Glomerular visceral epithelial cell (primary cell): ENCODE results near the gene ARL14.
A peak's percentile ranks its signal among the peaks of the same experiment; 100 is the strongest.
"Not testable (repeated sequence)": the region's sequence is repeated elsewhere in the genome, so short reads cannot be mapped to it uniquely, and the experiment has no call there.

Experiments used
- DNase-seq: peaks from one replicate; pipeline ENCODE4 v3.0.0-alpha.2; 2016; ENCODE audit errors: extremely low spot score

ARL14 gene

DNA sequence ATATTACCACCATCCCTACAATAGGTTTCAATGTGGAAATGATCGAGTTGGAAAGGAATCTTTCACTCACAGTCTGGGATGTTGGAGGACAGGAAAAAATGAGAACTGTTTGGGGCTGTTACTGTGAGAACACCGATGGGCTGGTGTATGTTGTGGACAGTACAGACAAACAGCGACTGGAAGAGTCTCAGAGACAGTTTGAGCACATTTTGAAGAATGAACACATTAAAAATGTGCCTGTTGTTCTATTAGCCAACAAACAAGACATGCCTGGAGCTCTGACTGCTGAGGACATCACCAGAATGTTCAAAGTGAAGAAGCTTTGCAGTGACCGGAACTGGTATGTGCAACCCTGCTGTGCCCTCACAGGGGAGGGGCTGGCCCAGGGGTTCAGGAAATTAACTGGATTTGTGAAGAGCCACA lies 510 bp downstream of the ARL14 start:
- DNase-seq = no peak

DNA sequence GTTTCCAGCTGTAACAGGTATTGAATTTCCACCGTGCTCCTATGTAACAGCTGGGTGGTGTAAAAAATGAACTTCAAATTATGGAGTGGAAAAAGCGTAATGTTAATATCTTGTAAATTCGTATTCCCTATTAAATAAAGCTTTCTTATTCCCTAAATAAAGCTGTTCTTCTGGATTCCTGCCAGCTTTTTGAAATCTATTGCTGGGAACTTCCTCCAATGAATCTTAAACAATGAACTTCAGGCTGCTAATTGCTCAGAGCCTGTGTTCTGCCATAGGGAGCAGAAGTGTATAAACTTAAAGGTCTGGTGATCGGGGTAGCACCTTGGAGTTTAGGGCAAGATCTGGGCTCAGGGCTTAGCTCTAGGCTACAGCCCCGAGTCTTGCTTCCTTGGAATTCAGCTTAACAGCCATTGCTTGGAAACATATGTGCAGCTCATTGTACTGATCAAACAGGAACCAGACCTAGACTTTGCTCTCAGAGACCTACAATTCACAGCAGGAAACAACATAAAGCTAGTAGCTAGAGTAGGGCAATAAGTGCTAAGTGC lies 1.4 kb downstream of the ARL14 start:
- no peak for DNase-seq

DNA sequence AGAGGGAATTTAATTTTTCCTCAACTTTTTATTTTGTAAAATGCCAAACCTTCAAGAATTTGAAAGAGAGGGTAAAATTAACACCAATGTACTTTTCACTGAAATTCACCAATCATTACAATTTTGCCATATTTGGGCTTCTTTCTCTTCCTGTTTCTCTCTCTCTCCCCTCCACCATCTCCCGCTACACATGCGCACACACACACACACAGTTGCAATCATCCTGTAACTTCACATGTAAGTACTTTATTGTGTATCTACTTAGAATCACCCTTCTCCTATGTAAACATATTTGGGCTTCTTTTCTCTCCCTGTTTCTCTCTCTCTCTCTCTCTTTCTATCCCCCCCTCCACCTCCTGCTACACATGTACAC lies 7.4 kb downstream of the ARL14 start:
- DNase-seq = no peak

DNA sequence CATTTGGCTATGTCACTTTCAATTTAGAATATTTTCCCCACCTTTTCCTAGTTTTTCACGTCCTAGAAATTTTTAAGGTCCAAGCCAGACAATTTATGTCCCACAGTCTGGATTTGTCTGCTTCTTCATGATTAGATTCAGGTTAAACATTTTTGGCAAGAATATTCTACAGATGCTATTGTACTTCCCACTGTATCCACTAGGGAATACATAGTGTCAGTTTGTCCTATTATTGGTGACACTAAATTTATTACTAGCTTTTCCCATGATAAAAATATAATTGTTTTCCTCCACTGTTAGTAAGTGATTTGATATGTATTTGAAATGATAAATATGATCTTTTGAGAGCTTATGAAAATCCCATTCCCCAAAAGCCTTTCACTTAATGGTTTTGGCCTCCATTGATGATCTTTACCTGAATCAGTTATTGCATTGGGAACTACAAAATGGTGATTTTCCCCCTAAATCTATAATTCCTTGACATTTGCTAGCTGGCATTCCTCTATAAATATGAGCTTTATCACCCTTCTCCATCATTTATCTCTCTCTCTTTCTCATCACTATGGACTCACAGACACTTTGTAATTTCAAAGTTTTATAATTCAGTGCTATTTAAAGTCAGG lies 8.3 kb downstream of the ARL14 start:
- no peak for DNase-seq

DNA sequence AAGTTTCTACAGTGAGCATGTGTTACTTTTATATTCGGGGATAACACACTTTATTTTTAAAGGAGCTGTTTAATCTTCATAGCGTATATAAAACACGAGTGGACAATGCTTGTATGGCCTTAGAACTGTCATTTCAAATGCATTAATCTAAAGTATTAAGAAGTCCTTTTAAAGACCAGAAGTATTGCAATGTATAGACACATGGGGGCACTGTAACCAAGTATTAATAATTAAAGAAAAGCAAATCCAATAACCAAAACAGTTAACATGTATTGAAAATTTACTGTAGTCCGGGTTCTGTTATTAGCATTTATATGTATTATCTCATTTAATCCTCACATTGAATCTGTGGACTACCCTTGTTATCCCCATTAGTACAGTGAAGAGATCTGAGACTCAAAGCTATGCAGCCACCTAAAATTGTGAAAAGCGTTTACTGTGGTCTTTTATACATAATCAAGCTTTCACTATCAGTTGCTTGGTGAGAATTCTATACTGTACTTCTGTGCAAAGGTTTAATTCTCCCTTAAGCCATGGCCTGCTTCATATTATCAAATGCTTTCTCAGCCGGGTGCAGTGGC lies 10.1 kb downstream of the ARL14 start:
- no peak for DNase-seq

DNA sequence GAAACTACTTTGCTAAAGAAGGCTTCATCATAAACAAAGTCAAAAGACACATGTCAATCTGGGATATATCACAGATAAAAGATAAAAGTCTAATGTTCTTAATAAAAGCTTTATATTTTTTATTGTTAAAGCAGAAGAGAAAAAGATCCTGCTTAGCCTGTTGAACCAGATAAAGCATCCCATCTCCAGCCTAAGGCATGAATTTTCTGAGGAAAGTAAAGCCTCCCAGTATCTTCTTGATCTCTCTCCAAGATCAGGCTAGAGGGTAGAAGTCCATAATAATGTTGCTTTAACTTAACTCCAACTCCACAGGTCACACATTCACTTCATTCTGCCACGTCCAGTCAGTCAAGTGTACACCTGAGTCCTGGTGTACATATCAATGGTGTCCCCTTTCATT lies 14.2 kb downstream of the ARL14 start:
- DNase-seq = no peak

DNA sequence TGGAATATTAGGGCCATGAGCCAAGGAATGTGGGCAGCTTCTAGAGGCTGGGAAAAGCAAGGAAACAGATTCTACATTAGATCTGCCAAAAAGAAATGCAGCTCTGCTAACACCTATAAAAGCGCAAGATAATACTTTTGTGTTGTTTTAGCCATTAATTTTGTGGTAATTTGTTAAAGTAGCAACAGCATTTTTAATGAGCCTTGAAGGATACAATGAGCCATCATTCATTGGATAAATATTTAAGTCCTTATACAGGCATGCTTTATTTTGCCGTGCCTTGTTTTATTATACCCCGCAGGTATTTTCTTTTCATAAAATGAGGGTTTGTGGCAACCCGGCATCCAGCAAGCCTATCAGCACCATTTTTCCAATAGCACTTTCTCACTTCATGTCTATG lies 15.0 kb downstream of the ARL14 start:
- DNase-seq = no peak

DNA sequence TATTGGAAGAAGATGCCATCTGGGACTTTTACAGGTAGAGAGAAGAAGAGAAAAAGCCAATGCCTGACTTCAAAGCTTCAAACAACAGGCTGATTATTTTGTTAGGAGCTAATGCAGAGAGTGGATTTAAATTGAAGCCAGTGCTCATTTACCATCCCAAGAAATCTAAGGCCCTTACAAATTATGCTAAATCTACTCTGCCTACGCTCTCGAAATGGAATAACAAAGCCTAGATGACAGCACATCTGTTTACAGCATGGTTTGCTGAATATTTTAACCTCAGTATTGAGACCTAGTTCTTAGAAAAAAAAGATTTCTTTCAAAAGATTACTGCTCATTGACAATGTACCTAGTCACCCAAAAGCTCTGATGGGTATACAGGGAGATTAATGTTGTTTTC lies 16.2 kb downstream of the ARL14 start:
- DNase-seq = no peak

DNA sequence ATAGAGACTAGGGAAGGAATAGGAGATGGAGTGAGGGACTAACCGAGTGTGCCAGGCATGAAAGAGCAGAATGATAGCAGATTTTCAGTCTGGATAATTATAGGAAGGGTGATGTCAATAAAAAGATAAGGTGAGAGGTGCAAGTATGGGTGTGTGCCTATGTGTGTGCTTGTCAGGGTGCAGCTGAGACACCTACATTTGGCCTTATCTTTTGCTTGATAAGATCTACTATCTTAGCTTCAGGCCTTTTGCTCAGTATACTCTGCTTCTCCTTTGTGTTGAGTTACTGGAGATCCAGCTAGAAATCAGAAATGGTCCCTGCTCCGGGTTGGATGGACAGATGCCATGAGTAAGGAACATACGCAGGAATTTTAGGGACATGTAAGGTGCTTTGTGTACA lies 17.4 kb downstream of the ARL14 start:
- DNase-seq = no peak

DNA sequence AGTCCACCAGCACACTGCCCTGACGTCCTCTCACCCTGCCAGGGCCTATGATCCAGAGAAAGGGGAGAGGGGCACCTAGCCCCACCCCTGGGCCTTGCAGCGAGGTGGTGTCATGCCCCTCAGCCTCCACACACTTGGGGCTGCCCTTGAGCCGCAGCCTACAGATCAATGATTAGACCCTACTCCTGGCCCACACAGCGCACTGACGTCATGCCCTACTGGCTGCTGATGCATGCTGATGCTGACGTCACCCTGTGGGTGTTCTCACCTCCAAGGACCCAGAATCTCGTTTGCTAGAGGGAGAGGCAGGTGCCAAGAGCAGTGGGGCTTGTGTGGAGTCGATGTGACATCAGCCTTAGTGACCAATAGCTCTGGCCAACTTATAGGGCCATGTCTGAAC lies 18.0 kb downstream of the ARL14 start:
- DNase-seq = no peak

DNA sequence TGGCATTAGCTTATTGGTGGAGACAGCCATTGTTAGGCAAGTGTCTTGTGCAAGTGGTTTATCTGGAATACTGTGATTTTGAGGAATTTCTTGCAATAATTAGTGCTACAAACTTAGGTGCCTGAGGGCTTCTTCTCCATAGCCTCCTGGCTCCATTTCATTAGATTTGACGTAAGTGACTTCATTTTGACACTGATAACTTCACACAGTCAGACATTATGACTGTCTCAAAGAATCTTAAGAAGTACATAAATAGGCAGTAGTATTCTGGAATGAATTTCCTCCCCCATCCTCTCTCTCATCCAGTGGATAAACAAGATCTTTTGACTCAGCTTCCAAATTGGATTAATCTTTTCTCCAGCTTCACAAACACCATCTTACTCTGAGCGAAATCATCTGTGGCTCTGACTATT lies 19.0 kb downstream of the ARL14 start:
- DNase-seq = no peak

DNA sequence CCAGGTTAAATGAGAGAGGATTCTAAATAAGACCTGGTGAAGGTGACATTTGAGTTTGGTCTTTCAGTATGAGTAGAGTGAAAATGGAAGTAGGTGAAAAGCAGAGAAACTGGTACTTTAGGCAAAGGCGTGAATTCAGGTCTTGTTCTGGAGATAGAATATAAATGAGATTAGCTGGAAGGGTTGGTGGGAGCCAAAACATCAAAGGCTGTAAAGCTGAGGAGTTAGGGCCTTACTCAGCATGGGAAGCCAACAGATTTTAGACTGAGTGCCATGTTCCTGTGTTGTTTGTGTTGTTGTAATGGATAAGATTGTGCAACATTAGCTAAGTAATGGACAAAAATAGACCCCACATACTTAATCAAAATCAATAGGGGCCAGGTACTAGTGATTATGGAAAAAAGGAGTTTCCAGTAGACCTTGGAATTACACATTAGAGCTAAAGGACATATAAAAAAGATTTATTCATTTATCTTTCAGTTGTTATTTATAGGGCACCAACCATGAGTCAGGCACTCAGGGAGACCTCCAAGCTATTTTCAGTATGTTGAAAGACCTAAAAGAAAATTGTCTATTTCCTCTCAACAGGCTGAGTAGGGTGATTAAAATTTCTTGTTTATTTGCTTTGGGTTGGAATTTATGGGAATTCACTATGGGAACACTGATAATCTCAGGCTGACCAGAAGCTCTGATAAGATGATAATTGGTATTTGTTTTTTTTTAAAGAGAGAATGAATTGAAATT lies 20.8 kb downstream of the ARL14 start:
- no peak for DNase-seq

DNA sequence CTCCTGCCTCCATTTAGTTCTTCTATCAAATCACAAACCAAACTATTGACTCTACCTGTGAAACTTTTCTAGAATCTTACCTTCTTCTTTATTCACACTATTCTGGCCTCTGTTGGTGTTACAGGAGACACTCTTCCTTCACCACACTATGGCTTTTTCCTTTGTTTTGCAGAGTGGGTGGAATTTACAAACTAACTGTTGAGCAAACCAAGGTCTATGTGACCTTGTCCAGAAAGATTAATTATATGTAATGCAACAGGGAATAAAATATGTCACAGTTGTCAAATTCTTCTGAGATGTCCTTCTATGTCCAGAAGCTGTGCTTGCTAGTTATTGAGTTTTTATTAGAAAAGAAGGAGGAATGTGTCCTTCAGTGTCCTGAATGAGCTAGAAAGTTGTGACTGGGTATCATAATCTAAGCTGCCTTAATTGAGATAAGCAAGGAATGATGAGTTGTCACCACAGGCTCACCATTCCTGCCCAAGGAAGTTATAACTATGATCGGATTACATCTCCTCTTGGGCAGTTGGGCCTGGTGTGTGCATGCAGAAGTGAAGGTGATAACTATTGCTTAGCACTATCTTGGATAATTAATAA lies 21.7 kb downstream of the ARL14 start:
- DNase-seq = no peak

DNA sequence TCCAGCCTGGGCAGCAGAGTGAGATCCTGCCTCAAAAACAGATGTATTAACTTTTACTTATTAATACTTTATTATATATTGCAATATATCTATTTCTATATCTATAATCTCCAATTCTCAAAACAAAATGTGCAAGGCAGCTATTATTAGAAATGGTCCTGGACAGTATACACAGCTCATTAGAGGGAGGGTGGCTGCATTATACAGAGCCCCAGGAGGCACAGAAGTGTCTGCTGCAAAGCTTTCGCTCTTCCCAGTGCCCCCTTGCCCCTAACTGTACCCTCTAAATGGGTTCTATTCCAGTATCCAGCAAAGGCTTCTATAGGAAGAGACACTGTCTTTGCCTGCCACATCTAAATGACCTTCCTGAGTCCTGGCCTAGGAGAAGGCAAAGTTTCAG lies 24.5 kb downstream of the ARL14 start:
- DNase-seq = no peak

DNA sequence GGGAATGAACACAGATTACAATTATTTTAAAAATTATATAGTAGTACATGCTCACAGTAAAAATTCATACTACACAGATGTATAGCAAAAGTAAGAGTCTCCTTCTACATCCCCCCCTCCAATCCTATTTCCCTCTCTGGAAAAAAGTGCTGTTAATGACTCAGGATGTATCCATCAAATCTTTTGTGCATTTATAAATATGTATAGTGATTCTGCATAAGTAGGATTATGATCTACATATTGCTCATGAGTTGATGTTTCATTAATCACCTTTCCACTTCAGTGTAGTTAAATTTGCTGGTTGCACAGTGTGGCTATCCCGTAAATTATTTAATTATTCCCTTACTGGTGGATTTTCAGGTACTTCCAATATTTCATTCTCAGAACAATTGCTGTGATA lies 25.3 kb downstream of the ARL14 start:
- no peak for DNase-seq

DNA sequence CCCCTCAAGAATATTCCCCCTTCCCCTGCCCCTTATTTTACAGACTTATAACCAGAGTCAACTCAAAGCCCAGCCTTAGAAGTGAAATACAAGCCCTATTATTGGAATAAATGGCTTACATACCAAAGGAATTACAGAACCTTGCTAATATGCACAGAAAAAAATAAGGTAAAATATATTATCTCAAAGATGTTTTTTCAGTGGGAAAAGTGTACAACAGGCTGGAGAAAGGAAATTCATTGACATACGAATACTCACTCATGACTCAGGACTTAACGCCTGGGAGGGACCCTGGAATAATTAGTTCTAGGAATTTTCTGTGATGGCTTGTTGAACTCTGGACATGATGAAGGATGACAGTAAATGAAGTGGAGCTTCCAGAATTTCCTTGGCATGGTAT lies 27.0 kb downstream of the ARL14 start:
- no peak for DNase-seq

DNA sequence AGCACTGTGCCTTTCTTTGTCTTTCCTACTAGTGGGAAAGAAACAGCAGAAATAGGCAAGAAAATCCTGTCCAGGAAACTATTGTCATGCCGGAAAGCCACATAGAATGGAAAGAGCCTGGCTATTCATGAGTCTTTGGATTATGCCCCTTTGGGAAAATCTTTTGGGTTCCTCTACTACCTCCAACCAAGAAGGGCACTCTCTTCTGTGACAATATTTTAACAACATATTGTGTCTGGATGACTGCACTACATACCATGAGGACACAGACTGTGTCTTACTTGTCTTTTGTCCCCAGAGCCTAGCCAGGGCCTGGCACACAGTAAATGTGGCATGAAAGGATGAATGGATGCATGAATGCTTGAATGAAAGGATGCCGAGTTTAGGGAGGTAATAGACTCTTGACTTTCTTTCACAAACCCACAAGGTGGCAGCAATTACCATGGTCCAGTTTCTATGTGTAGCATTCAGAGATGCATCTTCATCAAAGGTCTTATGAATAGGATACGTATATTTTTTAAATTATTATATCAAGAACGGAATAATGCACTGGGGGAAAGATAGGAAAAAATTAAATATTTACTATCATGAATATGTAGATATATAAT lies 30.3 kb downstream of the ARL14 start:
- peak; percentile 20 for DNase-seq

DNA sequence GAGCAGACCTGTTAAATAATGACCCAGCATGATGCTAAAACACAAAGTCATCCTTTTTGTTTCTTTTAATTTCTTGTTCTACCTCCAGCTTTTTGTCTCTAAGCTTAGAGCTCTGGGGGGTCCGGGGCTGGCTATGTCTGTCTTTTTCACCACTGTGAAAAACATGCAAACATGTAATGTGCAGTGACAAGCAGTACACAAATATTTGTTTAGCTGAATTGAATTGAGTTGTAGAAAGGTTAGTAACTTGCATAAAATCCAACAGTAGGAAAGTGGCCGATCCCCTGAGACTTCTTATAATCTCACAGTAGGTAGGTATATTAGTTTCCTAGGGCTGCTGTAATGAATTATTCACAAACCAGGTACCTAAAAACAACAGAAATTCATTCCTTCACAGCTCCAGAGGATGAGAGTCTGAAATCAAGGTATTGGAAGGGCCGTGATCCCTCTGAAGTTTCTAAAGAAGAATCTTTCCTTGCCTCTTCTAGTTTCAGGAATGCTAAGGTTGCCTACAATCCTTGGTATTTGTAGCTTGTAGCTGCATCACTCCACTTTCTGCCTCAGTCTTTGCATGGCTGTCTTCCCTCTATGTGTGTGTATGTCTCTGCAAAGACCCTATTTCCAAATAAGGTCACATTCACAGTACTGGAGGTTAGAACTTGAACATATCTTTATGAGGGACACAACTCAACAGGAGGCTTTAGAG lies 32.7 kb downstream of the ARL14 start:
- no peak for DNase-seq

DNA sequence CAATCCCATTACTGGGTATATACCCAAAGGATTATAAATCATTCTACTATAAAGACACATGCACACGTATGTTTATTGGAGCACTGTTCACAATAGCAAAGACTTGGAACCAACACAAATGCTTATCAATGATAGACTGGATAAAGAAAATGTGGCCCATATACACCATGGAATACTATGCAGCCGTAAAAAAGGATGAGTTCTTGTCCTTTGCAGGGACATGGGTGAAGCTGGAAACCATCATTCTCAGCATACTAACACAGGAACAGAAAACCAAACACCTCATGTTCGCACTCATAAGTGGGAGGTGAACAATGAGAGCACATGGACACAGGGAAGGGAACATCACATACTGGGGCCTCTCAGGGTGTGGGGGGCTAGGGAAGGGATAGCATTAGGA lies 36.2 kb downstream of the ARL14 start:
- not testable (repeated sequence) for DNase-seq

DNA sequence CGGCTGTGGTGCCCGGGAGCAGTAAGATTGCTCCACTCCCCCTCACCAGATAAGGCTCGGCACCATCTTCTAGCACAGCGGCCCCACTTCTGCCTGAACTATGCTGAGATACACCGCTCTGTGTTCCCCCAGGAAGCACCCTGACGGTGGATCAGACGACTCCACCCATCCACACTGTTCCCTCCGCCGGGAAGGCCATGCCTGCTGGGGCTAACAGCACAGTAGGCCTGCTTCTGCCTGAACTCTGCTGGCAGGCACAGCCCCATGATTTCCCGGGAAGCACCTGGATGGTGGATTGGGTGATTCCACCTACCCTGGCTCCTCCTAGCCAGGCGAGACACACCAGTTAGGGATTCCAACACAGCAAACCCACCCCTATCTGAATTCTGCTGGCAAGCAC lies 42.8 kb downstream of the ARL14 start:
- no peak for DNase-seq

DNA sequence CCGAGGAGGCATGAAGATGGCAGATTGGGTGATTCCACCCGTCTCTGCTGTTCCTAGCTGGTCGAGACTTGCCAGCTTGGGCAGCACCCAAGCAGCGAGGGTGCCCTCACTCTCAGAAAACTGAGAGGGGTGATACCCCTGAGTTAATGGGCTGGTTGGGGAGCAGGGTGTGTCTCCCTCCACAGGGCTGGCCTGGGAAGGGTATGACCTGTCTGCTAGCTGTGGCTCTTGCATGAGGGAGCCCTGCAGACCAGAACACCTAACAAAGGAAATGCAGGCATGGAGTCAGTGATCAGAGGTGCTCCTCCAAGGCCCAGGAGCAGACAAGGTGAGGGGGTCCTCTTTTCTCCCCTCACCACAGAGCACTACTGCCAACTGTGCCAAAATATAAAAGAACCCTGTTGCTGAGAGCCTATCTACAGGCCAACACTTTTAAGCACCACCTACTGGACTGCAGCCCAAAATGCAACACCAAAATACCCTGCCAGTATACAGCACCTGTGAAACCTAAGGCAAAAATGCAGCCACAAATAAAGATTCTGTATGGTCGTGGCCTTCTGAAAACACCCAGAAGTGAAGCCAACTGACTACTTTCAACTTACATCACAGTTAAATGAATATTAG lies 43.3 kb downstream of the ARL14 start:
- no peak for DNase-seq
